ENCODE measurements around the gene RNF41.

The RNF41 gene

DNA sequence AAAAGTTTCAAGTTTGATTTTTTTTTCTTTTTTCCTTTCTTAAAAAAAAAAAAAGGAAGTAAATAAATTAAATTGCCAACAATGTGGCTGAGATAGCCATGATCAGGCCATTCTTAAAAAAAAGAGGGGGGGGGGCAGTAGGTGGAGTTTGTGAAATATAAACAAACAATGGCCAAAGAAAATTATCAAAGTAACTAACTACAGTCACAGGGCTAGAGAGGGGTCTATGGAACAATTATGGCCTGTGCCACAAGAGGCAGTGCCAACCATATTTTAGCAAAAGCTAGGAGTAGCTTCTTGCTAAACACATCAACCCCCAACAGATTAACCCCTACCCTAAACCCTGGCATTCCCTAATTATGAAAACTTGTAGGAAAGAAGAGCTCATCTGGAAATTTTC is 16.3 kb downstream of the RNF41 start:
- H3K14ac ChIP-seq (ENCODE audit: low read length) = no peak overlapping the region
- no peak overlapping the region for H2AK5ac ChIP-seq (ENCODE audit: low read depth, low read length)
- H2AFZ ChIP-seq (ENCODE audit: low read length) = no peak overlapping the region
- H3K27ac ChIP-seq (replicated peaks; ENCODE audit: low read length) = no peak overlapping the region
- H3K4me3 ChIP-seq (ENCODE audit: low read length in 2 of 2) = no peak overlapping the region
- H3K27me3 ChIP-seq (ENCODE audit: control insufficient read depth in 3 of 3, insufficient read depth in 3 of 3, low read depth in 1 of 3, low read length in 3 of 3) = no peaks in the 10 kb centered on the region
- no peak overlapping the region for H3K23ac ChIP-seq (ENCODE audit: low read depth, low read length, poor library complexity)
- no peak overlapping the region for H2BK15ac ChIP-seq (ENCODE audit: low read length)
- no peak overlapping the region for H3K9ac ChIP-seq (ENCODE audit: low read depth, low read length, poor library complexity)
- H2BK5ac ChIP-seq (ENCODE audit: low read length) = no peak overlapping the region
- no peak overlapping the region for H4K8ac ChIP-seq (ENCODE audit: low read depth, low read length)
- H2BK120ac ChIP-seq (ENCODE audit: low read depth, low read length) = no peak overlapping the region
- no peak overlapping the region for H2BK12ac ChIP-seq (ENCODE audit: low read length)
- H4K91ac ChIP-seq (ENCODE audit: low read depth, low read length, poor library complexity) = no peak overlapping the region
- peaks cover 0 to 3% of the 10 kb centered on the region in 2 donors for H3K9me3 ChIP-seq (replicated peaks in 1 of 2; ENCODE audit: control insufficient read depth in 2 of 2, insufficient read depth in 1 of 2, low read depth in 1 of 2, low read length in 2 of 2)
- no peak overlapping the region for H3K18ac ChIP-seq (ENCODE audit: low read length)
- no peaks in the 10 kb centered on the region for H3K79me1 ChIP-seq (ENCODE audit: low read depth, low read length)
- H3K4me1 ChIP-seq (ENCODE audit: control insufficient read depth in 2 of 2, insufficient read depth in 1 of 2, low read depth in 1 of 2, low read length in 2 of 2) = no peaks in the 10 kb centered on the region
- DNase-seq (ENCODE audit: low spot score) = no peak
- no peak overlapping the region for H3K4ac ChIP-seq (ENCODE audit: low read length)
- peaks cover 32 to 56% of the 10 kb centered on the region in 2 donors for H3K36me3 ChIP-seq (replicated peaks in 1 of 2; ENCODE audit: control insufficient read depth in 2 of 2, insufficient read depth in 2 of 2, low read length in 2 of 2)
- no peak overlapping the region for H3K4me2 ChIP-seq (ENCODE audit: insufficient read depth, low read length, poor library complexity, severe bottlenecking)

DNA sequence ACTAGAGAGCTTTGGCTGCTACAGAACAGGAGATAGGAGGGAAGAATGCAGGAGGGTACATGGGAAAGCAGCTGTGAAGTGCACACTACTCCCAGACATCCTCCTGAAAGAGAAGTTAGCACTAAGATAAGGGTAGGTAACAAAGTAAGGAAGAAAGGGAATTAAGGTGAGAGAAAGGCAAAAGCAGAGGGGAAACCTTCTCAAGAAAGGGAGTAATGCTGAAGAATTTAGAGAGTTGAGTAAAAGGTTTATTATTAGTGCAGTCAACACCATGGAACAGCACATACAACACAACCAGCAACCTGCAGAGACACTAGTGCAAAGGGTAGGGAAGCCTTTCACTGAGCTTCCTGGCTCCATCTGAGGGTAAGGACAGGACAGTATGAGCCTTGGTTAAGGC is 17.4 kb downstream of the RNF41 start:
- DNase-seq (ENCODE audit: low spot score) = no peak
- no peak overlapping the region for H2BK5ac ChIP-seq (ENCODE audit: low read length)
- no peak overlapping the region for H3K4me2 ChIP-seq (ENCODE audit: insufficient read depth, low read length, poor library complexity, severe bottlenecking)
- H3K36me3 ChIP-seq (replicated peaks in 1 of 2; ENCODE audit: control insufficient read depth in 2 of 2, insufficient read depth in 2 of 2, low read length in 2 of 2) = peaks cover 27 to 48% of the 10 kb centered on the region in 2 donors
- H3K79me1 ChIP-seq (ENCODE audit: low read depth, low read length) = no peaks in the 10 kb centered on the region
- no peak overlapping the region for H2BK120ac ChIP-seq (ENCODE audit: low read depth, low read length)
- H3K14ac ChIP-seq (ENCODE audit: low read length) = no peak overlapping the region
- no peaks in the 10 kb centered on the region for H3K9me3 ChIP-seq (replicated peaks in 1 of 2; ENCODE audit: control insufficient read depth in 2 of 2, insufficient read depth in 1 of 2, low read depth in 1 of 2, low read length in 2 of 2)
- H3K4ac ChIP-seq (ENCODE audit: low read length) = no peak overlapping the region
- H3K4me1 ChIP-seq (ENCODE audit: control insufficient read depth in 2 of 2, insufficient read depth in 1 of 2, low read depth in 1 of 2, low read length in 2 of 2) = no peaks in the 10 kb centered on the region
- H4K8ac ChIP-seq (ENCODE audit: low read depth, low read length) = no peak overlapping the region
- no peak overlapping the region for H2BK12ac ChIP-seq (ENCODE audit: low read length)
- H2AK5ac ChIP-seq (ENCODE audit: low read depth, low read length) = no peak overlapping the region
- H3K27ac ChIP-seq (replicated peaks; ENCODE audit: low read length) = no peak overlapping the region
- no peak overlapping the region for H2AFZ ChIP-seq (ENCODE audit: low read length)
- no peak overlapping the region for H2BK15ac ChIP-seq (ENCODE audit: low read length)
- H3K9ac ChIP-seq (ENCODE audit: low read depth, low read length, poor library complexity) = no peak overlapping the region
- no peak overlapping the region for H4K91ac ChIP-seq (ENCODE audit: low read depth, low read length, poor library complexity)
- no peak overlapping the region for H3K18ac ChIP-seq (ENCODE audit: low read length)
- H3K27me3 ChIP-seq (ENCODE audit: control insufficient read depth in 3 of 3, insufficient read depth in 3 of 3, low read depth in 1 of 3, low read length in 3 of 3) = no peaks in the 10 kb centered on the region
- H3K23ac ChIP-seq (ENCODE audit: low read depth, low read length, poor library complexity) = no peak overlapping the region
- no peak overlapping the region for H3K4me3 ChIP-seq (ENCODE audit: low read length in 2 of 2)

DNA sequence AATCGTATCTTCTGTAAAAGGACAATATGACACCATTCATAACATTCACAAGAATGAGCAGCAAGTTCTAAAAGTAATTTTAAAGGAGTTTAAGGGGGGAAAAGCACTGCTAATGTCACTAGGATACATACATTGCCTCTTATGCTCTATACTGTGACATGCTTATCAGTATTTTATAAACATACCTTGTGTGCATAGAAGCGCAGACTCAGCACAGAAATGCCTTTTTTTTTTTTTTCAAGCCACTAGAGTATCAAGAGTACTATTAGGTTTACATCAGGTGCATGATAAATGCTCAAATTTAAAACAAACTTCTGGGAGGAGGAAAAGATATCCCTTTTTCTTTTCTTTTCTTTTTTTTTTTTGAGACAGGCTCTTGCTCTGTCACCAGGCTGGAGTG is 18.9 kb downstream of the RNF41 start:
- no peak overlapping the region for H2AFZ ChIP-seq (ENCODE audit: low read length)
- no peak overlapping the region for H4K8ac ChIP-seq (ENCODE audit: low read depth, low read length)
- H3K23ac ChIP-seq (ENCODE audit: low read depth, low read length, poor library complexity) = no peak overlapping the region
- no peak overlapping the region for H3K4me3 ChIP-seq (ENCODE audit: low read length in 2 of 2)
- H2BK15ac ChIP-seq (ENCODE audit: low read length) = no peak overlapping the region
- H3K79me1 ChIP-seq (ENCODE audit: low read depth, low read length) = no peaks in the 10 kb centered on the region
- no peak overlapping the region for H2BK5ac ChIP-seq (ENCODE audit: low read length)
- no peak overlapping the region for H2AK5ac ChIP-seq (ENCODE audit: low read depth, low read length)
- no peak overlapping the region for H3K18ac ChIP-seq (ENCODE audit: low read length)
- no peak overlapping the region for H3K14ac ChIP-seq (ENCODE audit: low read length)
- no peaks in the 10 kb centered on the region for H3K9me3 ChIP-seq (replicated peaks in 1 of 2; ENCODE audit: control insufficient read depth in 2 of 2, insufficient read depth in 1 of 2, low read depth in 1 of 2, low read length in 2 of 2)
- H3K27me3 ChIP-seq (ENCODE audit: control insufficient read depth in 3 of 3, insufficient read depth in 3 of 3, low read depth in 1 of 3, low read length in 3 of 3) = no peaks in the 10 kb centered on the region
- H3K4me1 ChIP-seq (ENCODE audit: control insufficient read depth in 2 of 2, insufficient read depth in 1 of 2, low read depth in 1 of 2, low read length in 2 of 2) = no peaks in the 10 kb centered on the region
- no peak overlapping the region for H2BK120ac ChIP-seq (ENCODE audit: low read depth, low read length)
- no peak overlapping the region for H3K4ac ChIP-seq (ENCODE audit: low read length)
- H3K9ac ChIP-seq (ENCODE audit: low read depth, low read length, poor library complexity) = no peak overlapping the region
- H2BK12ac ChIP-seq (ENCODE audit: low read length) = no peak overlapping the region
- H4K91ac ChIP-seq (ENCODE audit: low read depth, low read length, poor library complexity) = no peak overlapping the region
- DNase-seq (ENCODE audit: low spot score) = no peak
- H3K36me3 ChIP-seq (replicated peaks in 1 of 2; ENCODE audit: control insufficient read depth in 2 of 2, insufficient read depth in 2 of 2, low read length in 2 of 2) = peaks cover 23 to 36% of the 10 kb centered on the region in 2 donors
- no peak overlapping the region for H3K4me2 ChIP-seq (ENCODE audit: insufficient read depth, low read length, poor library complexity, severe bottlenecking)
- no CpG with 5 or more reads among the region's 2 CpGs for WGBS, 2 donors (ENCODE audit: extremely low coverage in 2 of 2, insufficient read length in 2 of 2, insufficient replicate concordance in 1 of 2)
- no peak overlapping the region for H3K27ac ChIP-seq (replicated peaks; ENCODE audit: low read length)

DNA sequence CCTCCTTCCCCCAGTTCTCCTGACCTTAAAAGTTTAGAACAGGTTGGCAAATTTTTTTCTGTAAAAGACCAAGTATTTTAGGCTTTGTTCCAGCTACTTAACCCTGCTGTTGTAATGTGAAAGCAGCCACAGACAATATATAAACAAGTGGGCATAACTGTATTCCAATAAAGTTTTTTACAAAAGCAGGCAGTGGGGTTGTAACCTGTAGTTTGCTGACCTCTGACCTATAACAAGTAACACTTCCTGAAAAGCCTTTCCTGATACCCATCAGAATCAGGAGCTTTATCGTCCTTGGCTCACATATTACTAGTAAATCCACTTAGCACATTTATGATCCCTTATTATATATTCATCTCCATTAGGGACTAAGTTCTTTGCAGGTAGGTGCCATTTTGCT is 19.4 kb downstream of the RNF41 start:
- Histone ChIP-seq H4K91ac (ENCODE audit: low read depth, low read length, poor library complexity) (no peak overlapping the region), H4K8ac (ENCODE audit: low read depth, low read length) (no peak overlapping the region), H2AFZ (ENCODE audit: low read length) (no peak overlapping the region), H3K79me1 (ENCODE audit: low read depth, low read length) (no peaks in the 10 kb centered on the region), H2BK12ac (ENCODE audit: low read length) (no peak overlapping the region), H2BK15ac (ENCODE audit: low read length) (no peak overlapping the region), H3K4ac (ENCODE audit: low read length) (no peak overlapping the region), H3K9ac (ENCODE audit: low read depth, low read length, poor library complexity) (no peak overlapping the region), H3K4me1 (ENCODE audit: control insufficient read depth in 2 of 2, insufficient read depth in 1 of 2, low read depth in 1 of 2, low read length in 2 of 2) (no peaks in the 10 kb centered on the region), H3K27ac (replicated peaks; ENCODE audit: low read length) (no peak overlapping the region), H3K27me3 (ENCODE audit: control insufficient read depth in 3 of 3, insufficient read depth in 3 of 3, low read depth in 1 of 3, low read length in 3 of 3) (no peaks in the 10 kb centered on the region), H2AK5ac (ENCODE audit: low read depth, low read length) (no peak overlapping the region), H3K9me3 (replicated peaks in 1 of 2; ENCODE audit: control insufficient read depth in 2 of 2, insufficient read depth in 1 of 2, low read depth in 1 of 2, low read length in 2 of 2) (no peaks in the 10 kb centered on the region), H3K4me2 (ENCODE audit: insufficient read depth, low read length, poor library complexity, severe bottlenecking) (no peak overlapping the region), H2BK120ac (ENCODE audit: low read depth, low read length) (no peak overlapping the region), H3K14ac (ENCODE audit: low read length) (no peak overlapping the region), H3K36me3 (replicated peaks in 1 of 2; ENCODE audit: control insufficient read depth in 2 of 2, insufficient read depth in 2 of 2, low read length in 2 of 2) (peaks cover 18 to 32% of the 10 kb centered on the region in 2 donors), H2BK5ac (ENCODE audit: low read length) (no peak overlapping the region), H3K18ac (ENCODE audit: low read length) (no peak overlapping the region), H3K23ac (ENCODE audit: low read depth, low read length, poor library complexity) (no peak overlapping the region), H3K4me3 (ENCODE audit: low read length in 2 of 2) (no peak overlapping the region)
- no peak for DNase-seq (ENCODE audit: low spot score)
- no CpG with 5 or more reads among the region's 1 CpG for WGBS, 2 donors (ENCODE audit: extremely low coverage in 2 of 2, insufficient read length in 2 of 2, insufficient replicate concordance in 1 of 2)

Data from neuronal stem cell (in vitro differentiated cells).